GM13977 (cell line): ENCODE data around the gene LYPD6B.

Experiments used
- DNase-seq: peaks from one replicate; pipeline ENCODE4 v3.0.0; 2012; ENCODE audit warnings: low spot score
- CTCF ChIP-seq: IDR thresholded peaks from 2 replicates; pipeline ENCODE4 v1.5.1; 2012; ENCODE audit warnings: mild to moderate bottlenecking, control low read depth; ENCODE audit not compliant: insufficient read depth; ENCODE audit errors: extremely low read depth, missing control alignments
- in situ Hi-C: fragments of 300-500 bp; cut with MboI; formaldehyde crosslinking; loops from one replicate; pipeline ENCODE4 v1.12.0; 2022; ENCODE audit warnings: low sequenced_read_pairs, low pct_unique_long_range_greater_than_20kb, mixed read lengths, inconsistent platforms; ENCODE audit not compliant: unreplicated experiment

LYPD6B gene

DNA sequence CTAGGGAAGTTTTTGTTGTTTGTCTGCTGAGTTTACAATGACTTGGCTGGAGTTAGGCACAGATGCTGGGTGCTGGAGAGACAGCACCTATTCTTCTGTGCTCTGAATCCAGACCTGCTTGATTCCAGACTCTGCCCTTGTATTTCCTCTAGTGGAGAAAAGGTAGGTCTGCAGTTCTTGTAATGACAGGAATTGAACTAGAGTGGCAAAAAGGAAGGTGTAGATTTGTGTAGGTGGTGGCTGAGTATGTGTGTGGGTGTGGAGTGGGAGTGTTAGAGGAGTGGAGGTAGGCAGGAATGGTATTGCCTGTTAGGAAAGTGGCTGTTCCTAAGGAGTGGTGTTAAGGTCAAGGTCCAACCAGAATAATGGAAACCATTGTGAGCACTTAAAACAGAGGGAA is 220.0 kb downstream of the LYPD6B start:
- in situ Hi-C loops: no loop called here
- no peak for DNase-seq

DNA sequence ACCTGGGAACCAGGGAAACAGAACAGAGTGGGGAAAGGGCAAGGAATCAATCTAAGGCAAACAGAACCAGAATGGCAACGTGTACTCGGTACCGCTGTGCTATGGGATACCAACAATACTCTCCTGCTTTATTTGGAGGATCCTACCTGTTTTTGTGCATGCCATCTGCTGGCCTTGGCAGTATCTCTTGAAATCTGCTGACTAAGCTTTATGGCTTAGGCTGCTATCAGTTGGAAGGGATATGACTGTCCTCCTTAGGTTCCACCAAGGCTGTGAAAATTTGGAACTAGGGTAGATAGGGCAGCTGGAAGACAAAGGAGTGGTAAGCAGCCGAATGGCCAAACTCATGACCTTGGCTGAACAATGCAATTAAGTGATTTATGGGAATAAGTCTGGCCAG is 220.6 kb downstream of the LYPD6B start:
- DNase-seq: no peak
- in situ Hi-C loops: no loop called here
- no peak for TF ChIP-seq CTCF

More for the DNA sequence above, 220.0 kb downstream of the LYPD6B start:
- no peak for TF ChIP-seq CTCF

GRCh38 chr2:149261692-149262091 is 223.2 kb downstream of the LYPD6B start:
- in situ Hi-C loops: no loop called here
- DNase-seq: no peak
- TF ChIP-seq CTCF: no peak
